LNCaP clone FGC (cell line): ENCODE measurements around the gene PABPC1L.
A peak's percentile ranks its signal among the peaks of the same experiment; 100 is the strongest.

Source experiments
- DNase-seq: peaks from one replicate; pipeline ENCODE4 v3.0.0-alpha.2; 2011; ENCODE audit warnings: low read depth
- H3K4me3 ChIP-seq: 2 replicates; pipeline ENCODE4 v1.5.1; 2011; ENCODE audit warnings: mild to moderate bottlenecking, low read depth, low read length, control low read depth
- CTCF ChIP-seq: IDR thresholded peaks from 2 replicates; pipeline ENCODE4 v1.5.1; 2012; ENCODE audit warnings: mild to moderate bottlenecking; ENCODE audit not compliant: control insufficient read depth, insufficient read depth; ENCODE audit errors: extremely low read depth

PABPC1L gene

GRCh38 chr20:44966030-44966961, 56.4 kb downstream of the PABPC1L start, which contains the start of gene STK4:
Gene STK4 (plus strand): TSS chr20:44966512. CDS start chr20:44966569, 57 bp downstream.
- TF ChIP-seq CTCF = peak; percentile 52
- DNase-seq = peak; percentile 75
- H3K4me3 ChIP-seq = peak within 1 kb of the TSS; percentile 97

GRCh38 chr20:44967207-44967807, 57.4 kb downstream of the PABPC1L start:
- no peak for DNase-seq
- no peak for TF ChIP-seq CTCF
- H3K4me3 ChIP-seq = peak overlapping the region; percentile 97

GRCh38 chr20:44969300-44969894, 59.5 kb downstream of the PABPC1L start:
- DNase-seq = no peak
- H3K4me3 ChIP-seq = no peak overlapping the region
- TF ChIP-seq CTCF = no peak

- TF ChIP-seq CTCF = no peak
- H3K4me3 ChIP-seq = no peak overlapping the region
- DNase-seq = no peak
Measured at GRCh38 chr20:44970243-44970757, 60.4 kb downstream of the PABPC1L start.

- H3K4me3 ChIP-seq = no peak overlapping the region
- no peak for TF ChIP-seq CTCF
- no peak for DNase-seq
Measured at GRCh38 chr20:44973053-44973452, 63.2 kb downstream of the PABPC1L start.

GRCh38 chr20:44976698-44977097, 66.8 kb downstream of the PABPC1L start:
- DNase-seq = no peak
- no peak overlapping the region for H3K4me3 ChIP-seq
- no peak for TF ChIP-seq CTCF
